ENCODE data around the gene LARP6.

LARP6 gene

DNA sequence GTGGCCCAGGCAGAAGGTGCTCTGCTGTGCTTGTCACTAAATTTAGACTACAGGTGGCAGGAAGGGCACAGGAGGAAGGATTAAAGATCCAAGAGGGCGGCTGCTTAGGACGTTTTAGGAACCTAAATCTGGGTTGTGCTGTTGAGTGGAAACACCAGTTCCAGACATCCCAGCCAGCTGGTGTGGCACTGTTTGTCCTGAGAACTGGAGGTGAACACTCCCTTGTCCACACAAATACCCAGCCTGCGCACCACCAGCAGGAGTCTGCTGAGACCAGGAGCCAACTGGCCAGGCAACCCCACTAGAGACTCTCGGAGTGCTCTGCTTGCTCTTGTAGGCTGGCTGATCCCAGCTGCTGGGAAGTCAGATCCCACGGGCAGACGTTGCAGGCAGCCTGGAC is 60.3 kb downstream of the LARP6 start:
- no peak for ATAC-seq

DNA sequence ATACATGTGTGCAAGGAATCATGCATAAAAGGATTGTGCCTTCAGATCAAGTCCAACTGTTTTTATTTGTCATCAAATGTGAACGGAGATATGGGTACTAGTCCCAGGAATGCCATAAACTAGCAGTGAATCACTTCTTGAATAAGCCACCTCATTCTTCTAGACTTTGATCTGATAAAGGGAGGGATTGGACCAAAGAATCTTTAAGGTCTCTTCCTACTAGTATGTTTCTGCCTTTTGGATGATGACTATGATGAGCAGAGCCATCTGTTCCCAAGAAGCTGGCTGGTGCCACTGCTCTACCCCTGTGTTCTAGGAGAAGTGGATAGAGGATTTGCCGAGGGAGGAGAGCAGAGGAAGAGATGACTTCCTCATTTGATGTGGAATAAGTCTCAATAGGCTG is 61.8 kb downstream of the LARP6 start:
- ATAC-seq: no peak

DNA sequence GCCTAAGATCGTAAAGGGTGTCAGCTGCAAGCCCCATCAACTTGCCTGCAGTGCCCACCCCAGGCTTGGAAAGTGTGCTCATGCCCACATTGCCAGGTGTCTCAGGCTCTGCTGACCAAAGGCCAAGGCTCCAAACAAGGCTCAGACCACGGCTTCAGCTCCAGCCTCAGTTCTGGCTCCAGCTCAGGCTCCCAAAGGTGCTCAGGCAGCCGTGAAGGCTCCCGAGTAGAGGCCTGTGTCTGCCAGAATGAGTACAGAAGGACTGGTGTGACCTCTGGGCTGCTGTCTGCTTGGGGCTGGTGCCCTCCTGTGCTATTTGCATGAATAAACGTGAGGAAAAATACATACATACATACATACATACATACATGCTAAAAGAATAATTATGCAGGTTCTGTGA is 62.7 kb downstream of the LARP6 start:
- ATAC-seq: no peak

DNA sequence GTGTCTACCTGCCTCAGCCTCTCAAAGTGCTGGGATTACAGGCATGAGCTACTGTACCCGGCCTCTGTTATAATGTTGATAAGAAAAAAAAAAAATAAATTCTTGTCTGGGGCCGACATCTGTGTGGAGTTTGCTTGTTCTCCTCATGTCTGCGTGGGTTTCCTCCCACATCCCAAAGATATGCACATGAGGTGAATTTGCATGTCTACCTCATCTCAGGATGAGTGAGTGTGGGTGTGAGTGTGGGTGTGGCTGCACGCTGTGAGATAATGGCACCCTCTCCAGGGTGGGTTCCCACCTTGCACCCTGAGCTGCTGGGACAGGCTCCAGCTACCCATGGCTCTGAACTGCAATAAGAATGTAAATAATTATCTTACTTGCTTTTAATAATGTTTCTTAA is 64.7 kb downstream of the LARP6 start:
- no peak for ATAC-seq

DNA sequence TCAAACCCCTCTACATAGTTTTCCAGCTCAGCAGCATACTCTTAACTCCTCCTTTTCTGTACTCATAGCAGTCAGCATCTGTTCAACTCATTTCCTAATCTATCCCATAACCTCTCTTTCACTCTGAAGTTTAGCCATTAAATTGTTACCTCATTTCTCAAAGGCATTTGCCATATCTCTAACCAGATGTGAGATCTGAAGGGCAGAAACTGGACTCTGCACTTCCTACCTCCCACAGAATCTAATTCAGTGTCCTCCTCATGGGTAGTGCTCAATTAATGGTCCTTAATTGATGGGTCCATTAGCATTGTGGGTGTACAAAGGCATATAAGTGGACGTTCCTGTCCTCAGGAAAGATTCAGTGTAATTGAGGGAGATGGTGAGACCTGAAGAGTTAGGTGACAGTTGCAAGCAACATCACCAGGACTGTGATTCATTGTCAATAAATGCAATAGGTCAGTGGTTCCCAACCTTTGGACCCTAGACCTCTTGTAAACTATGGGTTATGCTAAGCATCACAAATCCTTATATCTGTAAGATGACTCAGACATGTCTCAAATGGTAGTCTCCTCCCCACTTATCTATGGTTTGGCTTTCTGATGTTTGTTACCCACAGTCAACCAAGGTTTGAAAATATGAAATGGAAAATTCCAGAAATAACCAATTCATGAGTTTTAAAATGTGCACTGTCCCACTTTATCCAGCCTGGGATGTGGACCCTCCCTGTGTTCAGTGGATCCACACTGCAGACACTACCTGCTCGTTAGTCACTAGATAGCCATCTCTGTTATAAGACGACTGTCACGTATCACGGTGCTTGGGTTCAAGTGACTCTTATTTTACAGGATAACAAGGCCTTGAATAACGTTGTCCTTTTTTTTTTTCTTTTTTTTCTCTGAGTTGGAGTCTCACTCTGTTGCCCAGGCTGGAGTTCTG is 65.6 kb downstream of the LARP6 start:
- no peak for ATAC-seq

DNA sequence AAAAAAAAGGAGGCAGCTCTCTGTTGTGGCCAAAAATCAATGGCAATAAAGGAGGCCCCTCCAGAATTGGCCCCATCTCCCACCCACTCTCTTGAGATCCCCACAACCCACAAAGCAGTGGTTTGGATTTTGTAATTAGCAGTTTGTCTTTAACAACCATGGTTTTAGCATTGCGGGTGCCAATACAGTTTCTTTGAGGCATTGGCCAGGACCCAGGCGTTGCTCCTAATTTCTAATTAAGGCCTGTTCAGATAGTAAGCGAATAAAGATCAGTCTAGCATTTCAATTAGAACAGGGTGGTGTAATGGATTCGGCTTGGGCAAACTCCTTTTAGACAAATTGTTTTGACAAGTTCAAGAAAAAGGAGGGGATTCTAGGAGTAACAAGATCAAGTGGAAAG is 67.0 kb downstream of the LARP6 start:
- no peak for ATAC-seq

DNA sequence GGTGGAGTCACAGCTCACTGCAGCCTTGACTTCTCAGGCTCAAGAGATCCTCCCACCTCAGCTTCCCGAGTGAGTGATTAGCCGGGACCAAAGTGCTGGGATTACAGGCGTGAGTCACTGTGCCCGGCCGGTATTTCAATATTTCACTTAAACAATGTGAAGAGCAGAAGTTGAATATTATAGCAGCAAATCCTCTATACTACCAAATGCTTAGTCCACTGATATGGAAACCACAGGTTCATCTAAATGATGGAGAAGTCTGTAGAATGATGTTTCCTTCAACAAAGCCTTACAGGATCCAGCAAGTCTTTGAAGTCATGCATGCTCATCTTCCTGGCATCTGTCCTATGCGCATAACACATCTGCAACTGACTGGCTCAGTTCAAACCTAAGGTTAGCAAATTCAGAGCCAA is 70.3 kb downstream of the LARP6 start:
- ATAC-seq: no peak

DNA sequence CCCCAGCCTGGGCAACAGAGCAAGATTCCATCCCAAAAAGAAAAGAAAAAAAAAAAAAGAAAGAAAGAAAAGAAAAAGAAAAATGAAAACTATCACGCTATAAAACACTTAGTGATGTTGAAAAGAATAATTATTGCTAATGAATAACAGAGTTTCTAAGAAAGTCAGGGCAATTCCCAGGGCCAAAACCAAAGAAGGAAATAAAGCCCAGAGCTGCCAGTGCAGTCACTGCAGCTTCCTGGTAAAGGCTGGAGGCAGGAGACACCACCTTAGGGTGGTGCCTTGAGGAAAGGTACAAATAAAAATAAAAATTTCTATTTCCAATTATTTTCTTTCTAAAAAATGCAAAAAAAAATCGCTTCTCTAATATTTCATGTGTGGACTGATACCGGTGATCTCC is 70.9 kb downstream of the LARP6 start:
- no peak for ATAC-seq

DNA sequence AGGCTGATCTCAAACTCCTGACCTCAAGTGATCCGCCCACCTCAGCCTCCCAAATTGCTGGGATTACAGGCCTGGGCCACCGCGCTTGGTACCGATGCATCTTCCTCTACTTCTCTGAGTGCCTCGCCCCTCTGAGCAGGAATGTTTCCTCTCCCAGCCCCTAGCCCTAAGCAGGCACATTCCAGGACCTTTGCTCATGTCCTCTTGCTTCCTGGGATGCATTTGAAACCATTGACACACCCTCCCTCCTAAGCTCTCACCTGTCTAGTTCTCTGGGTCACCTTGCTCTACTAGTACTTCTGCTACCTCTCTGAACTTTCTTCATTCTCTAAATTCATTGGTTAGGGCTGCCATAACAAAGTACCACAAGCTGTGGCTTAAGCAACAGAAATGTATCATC is 72.7 kb downstream of the LARP6 start:
- ATAC-seq: no peak
